CD4-positive, alpha-beta T cell treated with Interleukin-15 for 4 hours (primary cell): ENCODE results near the gene NLRP7.

ENCODE experiments used
- DNase-seq: peaks from one replicate; pipeline ENCODE4 v3.0.0-alpha.2; 2020; ENCODE audit warnings: low spot score

The NLRP7 gene

DNA sequence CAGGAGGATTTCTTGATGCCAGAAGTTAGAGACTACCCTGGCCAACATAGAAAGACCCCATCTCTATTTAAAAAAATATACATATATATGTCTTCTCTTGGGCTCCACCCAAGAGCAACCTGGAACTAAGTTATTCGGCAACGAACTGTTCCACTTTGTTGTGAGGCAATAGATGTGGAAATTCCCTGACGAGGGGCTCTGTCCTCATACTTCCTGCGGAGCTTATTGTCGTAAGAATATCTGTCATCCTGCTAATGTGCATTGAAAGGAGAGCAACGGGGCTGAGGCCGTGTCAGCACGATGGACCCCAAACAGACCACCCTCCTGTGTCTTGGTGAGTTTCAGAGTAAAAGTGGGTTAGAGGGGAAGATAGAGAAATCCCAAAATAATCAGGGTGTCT is 73.3 kb downstream of the NLRP7 start, which contains the start of gene FCAR:
TSS of gene FCAR (plus strand) at position 246 of the 400 bp plus-strand sequence. CDS start at position 301, 55 bp downstream.
- DNase-seq, result no peak
